GM19468 (cell line): Measurements from ENCODE around the gene KRTAP22-1.

Source experiments
- ATAC-seq: cut with Tn5 transposase; IDR thresholded peaks from one replicate; pipeline ENCODE4 v1.9.1; 2021; ENCODE audit warnings: mild to moderate bottlenecking, moderate library complexity, moderate number of reproducible peaks; ENCODE audit not compliant: unreplicated experiment; ENCODE audit errors: extremely low read depth

The KRTAP22-1 gene

DNA sequence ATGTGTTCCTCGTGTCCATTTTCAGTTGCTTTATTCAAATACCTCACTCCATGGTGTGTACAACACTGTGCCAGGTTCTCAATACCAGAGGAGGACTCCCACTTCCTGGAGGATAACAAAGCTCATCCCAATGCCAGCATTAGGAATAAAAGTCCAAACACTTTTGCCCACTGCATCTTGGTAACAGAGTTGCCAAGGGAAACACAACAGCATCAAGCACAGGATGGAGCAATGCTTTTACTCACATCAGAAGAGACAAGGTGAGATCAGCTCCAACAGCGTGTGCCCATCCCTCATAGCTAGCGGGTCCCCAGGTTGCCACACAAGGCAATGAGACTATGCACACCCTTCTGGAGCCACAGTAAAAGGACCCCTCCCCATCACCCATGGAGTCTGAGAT is 22.5 kb downstream of the KRTAP22-1 start:
- ATAC-seq, result no peak

DNA sequence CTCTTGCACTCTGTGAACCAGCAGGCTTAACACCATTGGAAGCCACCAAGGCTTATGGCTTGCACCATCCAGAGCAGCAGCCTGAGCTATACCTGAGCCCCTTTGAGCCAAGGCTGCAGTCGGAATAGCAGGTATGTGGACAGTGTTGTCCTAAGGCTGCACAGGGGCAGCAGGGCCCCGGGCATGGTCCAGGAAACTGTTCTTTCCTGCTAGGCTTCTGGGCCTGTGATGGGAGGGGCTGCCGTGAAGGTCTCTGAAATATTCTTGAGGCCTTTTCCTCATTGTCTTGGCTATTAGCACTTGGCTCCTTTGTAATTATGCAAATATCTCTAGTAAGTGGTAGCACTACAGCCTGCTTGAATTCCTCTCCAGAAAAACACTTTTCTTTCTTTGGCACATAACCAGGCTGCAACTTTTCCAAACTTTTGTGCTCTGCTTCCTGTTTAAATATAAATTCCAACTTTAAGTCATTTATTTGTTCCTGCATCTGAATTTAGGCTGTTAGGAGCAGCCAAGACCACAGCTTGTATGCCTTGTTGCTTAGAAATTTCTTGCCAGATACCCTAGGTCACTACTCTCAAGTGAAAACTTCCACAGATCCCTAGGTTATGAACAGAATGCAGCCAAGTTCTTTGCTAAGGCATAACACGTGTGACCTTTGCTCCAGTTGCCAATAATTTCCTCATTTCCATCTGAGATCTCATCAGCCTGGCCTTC is 24.7 kb downstream of the KRTAP22-1 start:
- ATAC-seq, result no peak

DNA sequence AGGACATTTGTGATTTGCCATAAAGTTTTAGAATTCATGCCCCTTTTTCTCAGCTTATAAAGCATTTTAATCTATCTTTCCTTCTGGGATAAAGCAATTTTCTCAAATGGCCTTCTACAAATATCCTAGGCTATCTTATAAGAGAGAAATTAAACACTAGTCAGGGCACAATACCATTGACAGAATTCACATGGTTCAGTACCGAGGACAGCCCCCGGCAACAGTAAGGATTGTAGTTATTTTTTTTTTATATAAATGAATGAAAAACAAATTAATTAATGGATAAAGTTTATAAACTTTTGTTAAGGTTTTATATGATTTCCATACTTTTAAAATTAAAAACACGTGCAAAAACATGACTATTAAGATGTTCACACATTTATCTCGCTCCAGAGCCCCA is 27.2 kb downstream of the KRTAP22-1 start:
- no peak for ATAC-seq

DNA sequence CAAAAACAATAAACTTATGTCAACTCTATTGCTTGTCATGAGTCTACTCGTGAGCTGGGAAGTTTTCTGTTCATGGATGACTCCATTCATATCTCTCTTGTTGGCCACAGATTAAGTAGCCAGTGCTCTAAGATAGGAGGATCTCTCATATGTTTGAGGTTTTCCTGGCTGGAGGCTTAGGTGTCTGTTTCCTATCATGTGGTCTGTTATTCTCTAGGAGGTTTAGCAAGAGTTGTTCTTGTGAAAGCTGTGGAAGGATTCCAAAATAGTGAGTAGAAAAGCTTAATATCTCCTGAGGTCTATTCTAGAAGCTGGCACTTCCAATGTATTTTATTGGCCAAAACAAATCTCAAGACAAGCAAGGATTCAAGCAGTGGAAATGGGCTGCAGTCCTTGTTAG is 28.3 kb downstream of the KRTAP22-1 start:
- ATAC-seq, result no peak

GRCh38 chr21:30634906-30635305 is 34.0 kb downstream of the KRTAP22-1 start, which contains the start of gene KRTAP20-2:
KRTAP20-2 (plus strand) TSS chr21:30635206; CDS start chr21:30635264, 58 bp downstream.
- no peak for ATAC-seq

DNA sequence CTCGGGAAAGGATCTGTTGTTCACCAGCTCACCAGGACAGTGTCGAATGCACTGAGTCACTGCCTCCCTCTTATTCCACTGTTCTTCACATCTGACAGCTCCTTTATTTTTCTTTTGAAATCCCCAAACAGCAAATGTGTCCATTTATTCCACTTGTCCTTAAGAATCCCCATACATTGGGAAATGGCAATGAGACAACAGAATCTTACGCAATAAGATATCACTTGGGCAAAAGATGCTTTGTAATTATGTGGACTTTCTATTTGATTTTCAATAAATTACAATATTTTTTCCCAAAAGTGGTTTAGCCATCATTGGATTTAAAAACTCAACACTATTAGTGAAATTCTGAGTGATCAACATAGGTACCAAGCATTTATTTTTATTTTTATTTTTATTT is 37.8 kb downstream of the KRTAP22-1 start:
- ATAC-seq, result no peak

GRCh38 chr21:30642564-30642963 is 41.7 kb downstream of the KRTAP22-1 start, which contains the start of gene KRTAP20-3:
KRTAP20-3 (plus strand) TSS chr21:30642864.
- no peak for ATAC-seq

GRCh38 chr21:30646904-30647414 is 46.1 kb downstream of the KRTAP22-1 start:
- ATAC-seq, result no peak
